Vagina (tissue), 2 donors: ENCODE results near the gene SIPA1L3.

Experiments used
- CTCF ChIP-seq, 3 experiments: fragments of 450-650 bp in 2 of 3; fragments of 200-600 bp in 1 of 3; sonication (generic) in 1 of 3; IDR thresholded peaks; one replicate each; pipeline ENCODE4 v1.5.1; 2017 to 2019; ENCODE audit warnings: antibody characterized with exemption in 3 of 3, mild to moderate bottlenecking in 2 of 3, moderate library complexity in 2 of 3
- POLR2A ChIP-seq, 2 donors: fragments of 450-650 bp; IDR thresholded peaks; one replicate each; pipeline ENCODE4 v1.6.1; 2017; ENCODE audit warnings: antibody characterized with exemption in 2 of 2, mild to moderate bottlenecking in 2 of 2, moderate library complexity in 2 of 2
- POLR2AphosphoS5 ChIP-seq, 2 donors: sonication (generic); formaldehyde crosslinking; IDR thresholded peaks; one replicate each; pipeline ENCODE4 v1.9.0; 2017; ENCODE audit warnings: antibody characterized with exemption in 2 of 2, mild to moderate bottlenecking in 2 of 2, low read depth in 1 of 2; ENCODE audit not compliant: insufficient read depth in 1 of 2

- TF ChIP-seq CTCF (IDR thresholded peaks at IDR 0.05), result no peak
- TF ChIP-seq POLR2AphosphoS5 (IDR thresholded peaks at IDR 0.05; ENCODE audit: insufficient read depth in 1 of 2, low read depth in 1 of 2), result no peak
- no peak for TF ChIP-seq POLR2A (IDR thresholded peaks at IDR 0.05)
Observed at GRCh38 chr19:38004186-38004520, 97.1 kb downstream of the SIPA1L3 start.
